Upper lobe of right lung (tissue), 1 donor: ENCODE measurements around the gene TTLL12. TPM values are rescaled to one million over a fixed set of nuclear protein-coding genes. Genes with fewer than 3 reads are reported as not detected.

Source experiments
- ATAC-seq: fragments of 200-7000 bp; cut with Tn5 transposase; one replicate; pipeline ENCODE4 v1.9.1; 2020; ENCODE audit warnings: mild to moderate bottlenecking, moderate library complexity
- DNase-seq: peaks from one replicate; pipeline ENCODE4 v3.0.0-alpha.2; 2020
- H3K27ac ChIP-seq: fragments of 200-600 bp; one replicate; pipeline ENCODE4 v1.8.0; 2022
- H3K27me3 ChIP-seq: fragments of 200-600 bp; one replicate; pipeline ENCODE4 v1.8.0; 2022; ENCODE audit warnings: mild to moderate bottlenecking
- H3K36me3 ChIP-seq: fragments of 200-600 bp; one replicate; pipeline ENCODE4 v1.8.0; 2022
- H3K4me1 ChIP-seq: fragments of 200-600 bp; one replicate; pipeline ENCODE4 v1.8.0; 2022
- H3K4me3 ChIP-seq: fragments of 200-600 bp; one replicate; pipeline ENCODE4 v1.8.0; 2022; ENCODE audit warnings: mild to moderate bottlenecking
- H3K9me3 ChIP-seq: fragments of 200-600 bp; one replicate; pipeline ENCODE4 v1.8.0; 2022
- intact Hi-C: fragments of 100-400 bp; cut with DNase I; formaldehyde crosslinking; loops from one replicate; pipeline ENCODE4 v1.11.0; 2022
- total RNA-seq: library from RNA; stranded (reverse); fragmentation: NEBNext Ultra II Directional; extraction: Animal tissue kit (Norgen Biotek cat#: 25700); gene quantifications from one replicate; pipeline ENCODE4 v1.2.1, GENCODE V29; 2021
- TF ChIP-seq, protein P1 (sequence below): fragments of 200-600 bp; IDR thresholded peaks from one replicate; pipeline ENCODE4 v1.8.0; 2022; ENCODE audit warnings: antibody characterized with exemption
- donor health status: DM: no; HTN: yes; CAD: no; lungs with severe emphysema.

TTLL12 gene
- total RNA-seq, 1 donor from 2014 or later = 20.5 TPM

DNA sequence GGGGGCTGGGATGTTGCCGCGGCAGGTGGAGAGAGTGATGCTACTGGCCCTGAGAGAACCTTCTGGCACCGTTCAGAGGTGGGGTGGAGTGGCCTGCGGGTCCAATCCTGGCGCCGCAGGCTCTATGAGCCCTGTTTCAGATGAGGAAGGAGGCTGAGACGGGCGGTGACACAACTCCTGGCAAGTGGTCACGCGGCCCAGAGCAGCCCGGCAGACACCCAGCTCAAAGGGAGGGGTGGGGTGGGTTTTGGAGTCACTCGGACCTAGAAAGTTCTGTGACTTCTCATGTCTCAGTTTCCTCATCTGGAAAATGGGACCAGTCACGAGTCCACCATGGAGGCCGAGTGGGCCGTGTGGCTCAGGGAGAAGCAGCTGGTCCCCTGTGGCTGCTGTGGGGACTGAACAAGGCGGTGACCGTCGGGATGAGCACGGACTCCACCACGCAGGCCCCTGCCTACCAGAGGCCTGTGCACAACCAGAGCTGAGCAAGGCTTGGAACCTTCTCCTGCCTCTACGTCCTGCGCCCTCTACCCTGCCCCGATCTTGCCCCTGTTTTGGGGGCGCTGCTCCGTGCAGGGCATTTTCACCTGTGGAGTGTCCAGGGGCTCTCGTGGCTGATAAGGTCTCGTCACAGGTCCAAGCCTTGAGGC lies 31.9 kb downstream of the TTLL12 start:
- DNase-seq = peak; percentile 85

DNA sequence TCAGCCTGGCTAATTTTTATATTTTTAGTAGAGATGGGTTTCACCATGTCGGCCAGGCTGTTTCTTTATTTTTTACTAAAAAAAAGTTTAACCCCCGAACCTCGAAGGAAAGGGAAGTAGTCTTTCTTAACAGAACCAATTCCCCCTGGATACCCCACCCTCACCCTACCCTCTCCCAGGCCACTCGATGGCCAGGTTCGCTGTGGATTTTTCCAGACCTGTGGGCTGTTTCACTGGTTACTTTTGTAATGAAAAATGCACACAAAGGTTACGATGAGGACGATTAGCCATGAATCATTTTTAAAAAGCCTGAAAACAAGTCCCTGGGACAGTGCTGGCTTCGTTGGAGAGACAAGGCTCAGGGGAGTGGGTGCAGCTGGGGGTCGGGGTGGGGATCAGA lies 33.0 kb downstream of the TTLL12 start:
- TF ChIP-seq, protein P1, sequence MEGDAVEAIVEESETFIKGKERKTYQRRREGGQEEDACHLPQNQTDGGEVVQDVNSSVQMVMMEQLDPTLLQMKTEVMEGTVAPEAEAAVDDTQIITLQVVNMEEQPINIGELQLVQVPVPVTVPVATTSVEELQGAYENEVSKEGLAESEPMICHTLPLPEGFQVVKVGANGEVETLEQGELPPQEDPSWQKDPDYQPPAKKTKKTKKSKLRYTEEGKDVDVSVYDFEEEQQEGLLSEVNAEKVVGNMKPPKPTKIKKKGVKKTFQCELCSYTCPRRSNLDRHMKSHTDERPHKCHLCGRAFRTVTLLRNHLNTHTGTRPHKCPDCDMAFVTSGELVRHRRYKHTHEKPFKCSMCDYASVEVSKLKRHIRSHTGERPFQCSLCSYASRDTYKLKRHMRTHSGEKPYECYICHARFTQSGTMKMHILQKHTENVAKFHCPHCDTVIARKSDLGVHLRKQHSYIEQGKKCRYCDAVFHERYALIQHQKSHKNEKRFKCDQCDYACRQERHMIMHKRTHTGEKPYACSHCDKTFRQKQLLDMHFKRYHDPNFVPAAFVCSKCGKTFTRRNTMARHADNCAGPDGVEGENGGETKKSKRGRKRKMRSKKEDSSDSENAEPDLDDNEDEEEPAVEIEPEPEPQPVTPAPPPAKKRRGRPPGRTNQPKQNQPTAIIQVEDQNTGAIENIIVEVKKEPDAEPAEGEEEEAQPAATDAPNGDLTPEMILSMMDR = no peak
- Histone ChIP-seq H3K4me1 (peaks cover 11% of the 10 kb centered on the region), H3K27me3 (no peaks in the 10 kb centered on the region), H3K9me3 (no peaks in the 10 kb centered on the region), H3K4me3 (no peak overlapping the region), H3K36me3 (no peaks in the 10 kb centered on the region), H3K27ac (peak overlapping the region; percentile 11)
- no peak for DNase-seq
- intact Hi-C loops = no loop called here
- no peak for ATAC-seq

More for the DNA sequence above, 31.9 kb downstream of the TTLL12 start:
- H3K27ac ChIP-seq = no peak overlapping the region
- H3K36me3 ChIP-seq = no peaks in the 10 kb centered on the region
- H3K9me3 ChIP-seq = no peaks in the 10 kb centered on the region
- H3K4me3 ChIP-seq = no peak overlapping the region
- ATAC-seq = peak; percentile 42
- intact Hi-C loops = no loop called here
- TF ChIP-seq, protein P1 = no peak
- H3K27me3 ChIP-seq = no peaks in the 10 kb centered on the region
- peaks cover 18% of the 10 kb centered on the region for H3K4me1 ChIP-seq

DNA sequence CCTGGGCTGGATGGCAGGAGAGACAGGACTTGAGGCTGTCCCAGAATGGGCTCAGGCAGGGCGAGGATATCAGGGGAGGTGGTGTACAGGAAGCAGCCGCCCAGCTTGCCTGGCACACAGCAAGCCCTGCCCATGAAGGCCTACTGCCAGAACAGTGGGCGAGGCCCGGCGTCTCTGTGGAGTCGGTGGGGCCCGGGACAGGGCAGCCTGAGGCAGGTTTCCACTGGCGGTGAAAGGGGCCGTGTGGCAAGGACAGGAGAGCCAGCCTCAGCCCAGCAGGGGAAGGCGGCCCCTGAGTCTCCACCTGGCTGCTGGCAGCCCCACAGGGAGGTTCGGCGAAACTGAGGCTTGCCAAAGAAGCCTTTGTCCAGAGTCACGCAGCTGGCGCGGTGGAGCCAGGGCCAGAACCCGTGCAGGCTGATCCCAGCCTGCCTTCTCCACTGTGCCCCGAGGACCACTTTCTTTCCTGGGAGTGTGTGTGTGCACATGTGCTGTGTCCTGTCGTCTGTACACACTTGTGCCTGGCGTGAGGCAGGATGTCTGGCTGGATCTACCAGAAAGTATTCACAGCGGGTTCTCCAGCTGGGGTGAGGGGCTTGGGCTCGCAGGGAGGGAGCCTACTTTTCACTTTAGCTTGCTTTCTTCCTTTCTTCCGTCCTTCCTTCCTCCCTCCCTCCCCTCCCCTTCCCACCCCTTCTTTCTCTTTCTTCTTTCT lies 34.4 kb downstream of the TTLL12 start:
- H3K9me3 ChIP-seq = no peaks in the 10 kb centered on the region
- intact Hi-C loops = no loop called here
- peak overlapping the region; percentile 96 for H3K4me3 ChIP-seq
- peak; percentile 92 for DNase-seq
- no peaks in the 10 kb centered on the region for H3K27me3 ChIP-seq
- peak; percentile 81 for ATAC-seq
- H3K4me1 ChIP-seq = peaks cover 11% of the 10 kb centered on the region
- H3K27ac ChIP-seq = peak overlapping the region; percentile 90
- TF ChIP-seq, protein P1 = no peak
- H3K36me3 ChIP-seq = no peaks in the 10 kb centered on the region

DNA sequence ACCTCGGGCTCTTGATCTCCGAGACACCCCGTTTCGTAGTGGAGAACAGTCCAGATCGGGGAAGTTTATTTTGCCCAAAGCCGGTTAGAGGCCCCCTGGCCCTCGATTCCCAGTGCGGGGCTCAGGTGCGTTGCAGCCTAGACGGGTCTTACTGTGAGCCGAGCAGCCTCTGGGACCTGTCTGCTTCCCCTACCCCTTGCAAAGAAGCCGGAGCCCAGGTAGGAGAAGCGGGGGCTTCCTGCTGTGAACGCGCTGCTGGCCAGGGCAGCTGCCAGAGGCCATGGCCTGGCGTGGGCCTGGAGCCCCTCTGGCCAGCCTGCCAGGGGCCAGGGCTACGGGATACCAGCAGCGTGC lies 35.0 kb downstream of the TTLL12 start:
- ATAC-seq (no peak), DNase-seq (no peak)
- Histone ChIP-seq H3K4me3 (peak overlapping the region; percentile 96), H3K27ac (peak overlapping the region; percentile 90), H3K27me3 (no peaks in the 10 kb centered on the region), H3K4me1 (peaks cover 11% of the 10 kb centered on the region), H3K9me3 (no peaks in the 10 kb centered on the region), H3K36me3 (no peaks in the 10 kb centered on the region)
- intact Hi-C loops = no loop called here
- TF ChIP-seq, protein P1 = no peak

DNA sequence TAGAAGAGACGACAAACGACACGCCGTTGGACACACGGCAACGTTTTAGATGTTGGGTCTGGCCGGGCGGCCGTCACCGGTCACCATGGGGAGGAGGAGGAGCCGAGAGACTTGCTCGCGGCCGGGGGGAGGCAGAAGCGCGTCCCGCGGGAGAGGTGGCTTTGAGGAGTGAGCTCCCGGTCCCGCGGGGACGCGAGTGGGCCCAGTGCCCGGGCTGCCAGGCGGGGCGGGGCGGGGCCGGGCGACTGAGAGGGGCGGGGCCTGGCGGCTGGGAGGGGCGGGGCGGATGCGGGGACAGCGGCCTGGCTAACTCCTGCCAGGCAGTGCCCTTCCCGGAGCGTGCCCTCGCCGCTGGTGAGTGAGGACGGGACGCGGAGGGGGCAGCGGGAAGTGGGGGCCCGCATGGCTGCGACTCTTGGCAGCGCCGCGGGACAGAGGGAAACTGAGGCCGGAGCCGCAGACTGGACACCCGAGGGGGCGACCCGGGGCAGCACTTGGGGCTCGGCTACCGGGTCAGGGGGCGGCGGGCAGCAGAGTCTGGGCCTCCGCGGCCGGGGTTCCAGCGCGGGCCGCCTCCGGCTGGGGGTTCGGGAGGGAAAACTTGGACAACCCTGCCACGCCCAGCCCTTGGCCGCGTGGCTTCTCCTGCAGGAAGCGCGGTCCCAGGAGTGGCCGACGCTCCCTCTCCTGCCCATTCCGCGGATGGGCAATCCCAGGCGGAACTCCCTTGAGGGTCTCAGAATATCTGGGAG lies 35.5 kb downstream of the TTLL12 start, which contains the start of gene TSPO:
Gene TSPO (plus strand): TSS at position 309 of the 752 bp plus-strand sequence. CDS start 7,680 bp downstream, outside the sequence.
- no peaks in the 10 kb centered on the region for H3K9me3 ChIP-seq
- intact Hi-C loops = no loop called here
- peaks cover 11% of the 10 kb centered on the region for H3K4me1 ChIP-seq
- H3K36me3 ChIP-seq = no peaks in the 10 kb centered on the region
- DNase-seq (peak; percentile 90), ATAC-seq (peak; percentile 88)
- no peaks in the 10 kb centered on the region for H3K27me3 ChIP-seq
- TF ChIP-seq, protein P1 = no peak
- H3K27ac ChIP-seq = peak within 1 kb of the TSS; percentile 90
- H3K4me3 ChIP-seq = peak within 1 kb of the TSS; percentile 96
